Panc1 (cell line): Measurements from ENCODE around the gene METTL4. TPM values are rescaled to one million over a fixed set of nuclear protein-coding genes. Genes with fewer than 3 reads are reported as not detected.

Experiments used
- ATAC-seq: fragments of 200-7000 bp; cut with Tn5 transposase; 2 replicates; pipeline ENCODE4 v1.9.1; 2020; ENCODE audit warnings: mild to moderate bottlenecking, moderate library complexity
- BruUV-seq: library from RNA; stranded (reverse); fragments of 400-500 nt; replicated peaks from 2 replicates; lab custom pipeline; 2021; lab: Mats Ljungman, UMichigan
- CTCF ChIA-PET: fragments of 300-600 bp; sonication (Branson Sonifier 250); formaldehyde crosslinking; loops from one replicate; lab custom pipeline; 2022; ENCODE audit warnings: antibody characterized with exemption; lab: Charles Lee
- POLR2A ChIA-PET: fragments of 300-600 bp; sonication (Branson Sonifier 250); formaldehyde crosslinking; loops from one replicate; lab custom pipeline; 2022; ENCODE audit warnings: antibody characterized with exemption; lab: Charles Lee
- DNase-seq: peaks from one replicate; pipeline ENCODE4 v3.0.0-alpha.2; 2010; ENCODE audit warnings: low read depth, low spot score
- H3K27ac ChIP-seq: 2 replicates; pipeline ENCODE4 v1.5.1; 2011; ENCODE audit warnings: mild to moderate bottlenecking, low read length, inconsistent platforms
- H3K27me3 ChIP-seq: fragments of 200-500 bp; sonication (Bioruptor generic); 2 replicates; pipeline ENCODE4 v1.6.0; 2014; ENCODE audit warnings: low read length, inconsistent platforms; ENCODE audit not compliant: control insufficient read depth, insufficient read depth
- H3K36me3 ChIP-seq: fragments of 200-500 bp; sonication (Bioruptor generic); 2 replicates; pipeline ENCODE4 v1.5.1; 2014; ENCODE audit warnings: inconsistent platforms, mild to moderate bottlenecking, low read length, moderate library complexity; ENCODE audit not compliant: control insufficient read depth, insufficient read depth
- H3K4me1 ChIP-seq: 2 replicates; pipeline ENCODE4 v1.5.1; 2011; ENCODE audit warnings: inconsistent platforms, mild to moderate bottlenecking, low read length, moderate library complexity; ENCODE audit not compliant: control insufficient read depth, insufficient read depth
- H3K4me3 ChIP-seq, 2 experiments: 2 replicates each; pipeline ENCODE4 v1.5.1; 2011 to 2012; ENCODE audit warnings: low read depth in 2 of 2, low read length in 2 of 2, mild to moderate bottlenecking in 2 of 2, inconsistent platforms in 1 of 2, moderate library complexity in 1 of 2
- H3K9me3 ChIP-seq: fragments of 200-500 bp; sonication (Bioruptor generic); 2 replicates; pipeline ENCODE4 v1.5.1; 2014; ENCODE audit warnings: low read depth, mild to moderate bottlenecking, inconsistent platforms, low read length, moderate library complexity; ENCODE audit not compliant: control insufficient read depth, insufficient read depth
- POLR2AphosphoS5 ChIP-seq: IDR thresholded peaks from 2 replicates; pipeline ENCODE4 v1.6.1; 2012; ENCODE audit warnings: mild to moderate bottlenecking, low read depth, low read length, moderate library complexity
- REST ChIP-seq, 2 experiments: IDR thresholded peaks; 2 replicates each; pipeline ENCODE4 v1.6.1; 2011 to 2012; ENCODE audit warnings: low read depth in 2 of 2, control low read depth in 1 of 2, low read length in 1 of 2, mild to moderate bottlenecking in 1 of 2, moderate library complexity in 1 of 2; ENCODE audit not compliant: insufficient read depth in 1 of 2
- SIN3A ChIP-seq: IDR thresholded peaks from 2 replicates; pipeline ENCODE4 v1.6.1; 2012; ENCODE audit warnings: low read depth, mild to moderate bottlenecking, low read length, moderate library complexity, borderline replicate concordance; ENCODE audit not compliant: insufficient read depth
- TCF7L2 ChIP-seq: IDR thresholded peaks from 2 replicates; pipeline ENCODE4 v1.6.1; 2011; ENCODE audit warnings: mild to moderate bottlenecking, low read depth, low read length, inconsistent platforms
- in situ Hi-C: cut with HindIII; loops from 2 replicates; pipeline ENCODE4 v1.10.0; 2016; ENCODE audit warnings: low sequenced_read_pairs, low pct_unique_long_range_greater_than_20kb
- intact Hi-C: fragments of 100-400 bp; cut with micrococcal nuclease; formaldehyde crosslinking; loops from one replicate; pipeline ENCODE4 v1.10.0; 2022; ENCODE audit not compliant: unreplicated experiment
- total RNA-seq: library from RNA; stranded (reverse); gene quantifications from one replicate; pipeline ENCODE4 v1.2.1, GENCODE V29; 2021; ENCODE audit not compliant: unreplicated experiment
- TF ChIP-seq, protein P1 (sequence below): fragments of 450-650 bp; IDR thresholded peaks from 2 replicates; pipeline ENCODE4 v1.5.1; 2017; ENCODE audit warnings: mild to moderate bottlenecking

The METTL4 gene
- total RNA-seq, 1 experiment from 2014 or later: 9.6 TPM

GRCh38 chr18:2597639-2598038, 26.3 kb upstream of the METTL4 start:
- DNase-seq (no peak), ATAC-seq (no peak)
- no peaks in the 10 kb centered on the region for H3K27me3 ChIP-seq
- H3K4me3 ChIP-seq: no peak overlapping the region
- in situ Hi-C loops: no loop called here
- intact Hi-C loops: no loop called here
- no peaks in the 10 kb centered on the region for H3K9me3 ChIP-seq
- ChIA-PET CTCF (no interaction called here), POLR2A (no interaction called here)
- BruUV-seq: no TSS peak
- H3K4me1 ChIP-seq: no peaks in the 10 kb centered on the region
- no peak for TF ChIP-seq REST (IDR thresholded peaks at IDR 0.05; ENCODE audit: insufficient read depth in 1 of 2, low read depth in 2 of 2, low read length in 1 of 2)
- TF ChIP-seq, protein P1, sequence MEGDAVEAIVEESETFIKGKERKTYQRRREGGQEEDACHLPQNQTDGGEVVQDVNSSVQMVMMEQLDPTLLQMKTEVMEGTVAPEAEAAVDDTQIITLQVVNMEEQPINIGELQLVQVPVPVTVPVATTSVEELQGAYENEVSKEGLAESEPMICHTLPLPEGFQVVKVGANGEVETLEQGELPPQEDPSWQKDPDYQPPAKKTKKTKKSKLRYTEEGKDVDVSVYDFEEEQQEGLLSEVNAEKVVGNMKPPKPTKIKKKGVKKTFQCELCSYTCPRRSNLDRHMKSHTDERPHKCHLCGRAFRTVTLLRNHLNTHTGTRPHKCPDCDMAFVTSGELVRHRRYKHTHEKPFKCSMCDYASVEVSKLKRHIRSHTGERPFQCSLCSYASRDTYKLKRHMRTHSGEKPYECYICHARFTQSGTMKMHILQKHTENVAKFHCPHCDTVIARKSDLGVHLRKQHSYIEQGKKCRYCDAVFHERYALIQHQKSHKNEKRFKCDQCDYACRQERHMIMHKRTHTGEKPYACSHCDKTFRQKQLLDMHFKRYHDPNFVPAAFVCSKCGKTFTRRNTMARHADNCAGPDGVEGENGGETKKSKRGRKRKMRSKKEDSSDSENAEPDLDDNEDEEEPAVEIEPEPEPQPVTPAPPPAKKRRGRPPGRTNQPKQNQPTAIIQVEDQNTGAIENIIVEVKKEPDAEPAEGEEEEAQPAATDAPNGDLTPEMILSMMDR: no peak
- TF ChIP-seq SIN3A: no peak
- no peak for TF ChIP-seq POLR2AphosphoS5
- TF ChIP-seq TCF7L2: no peak
- no peak overlapping the region for H3K27ac ChIP-seq
- peaks cover 31% of the 10 kb centered on the region for H3K36me3 ChIP-seq

- ChIA-PET POLR2A (no interaction called here), CTCF (interaction anchor here (0.7 kb wide), 1 partner anchor 20 kb away, joined by 8 read pairs; no protein-coding TSS in a partner anchor)
- DNase-seq (no peak), ATAC-seq (no peak)
- H3K36me3 ChIP-seq: peaks cover 21% of the 10 kb centered on the region
- BruUV-seq: no TSS peak
- no peak for TF ChIP-seq SIN3A
- TF ChIP-seq, protein P1: no peak
- no peak for TF ChIP-seq REST (IDR thresholded peaks at IDR 0.05; ENCODE audit: insufficient read depth in 1 of 2, low read depth in 2 of 2, low read length in 1 of 2)
- no peak for TF ChIP-seq TCF7L2
- TF ChIP-seq POLR2AphosphoS5: no peak
- H3K4me3 ChIP-seq: no peak overlapping the region
- H3K9me3 ChIP-seq: no peaks in the 10 kb centered on the region
- H3K27ac ChIP-seq: no peak overlapping the region
- H3K27me3 ChIP-seq: no peaks in the 10 kb centered on the region
- intact Hi-C loops (no loop called here), in situ Hi-C loops (no loop called here)
- no peaks in the 10 kb centered on the region for H3K4me1 ChIP-seq
Observed at GRCh38 chr18:2590303-2590702, 19.0 kb upstream of the METTL4 start.
